Middle frontal gyrus (tissue), 1 donor: ENCODE results near the gene LMBR1.
"Not testable (repeated sequence)": the region's sequence is repeated elsewhere in the genome, so short reads cannot be mapped to it uniquely, and the experiment has no call there.

Source experiments
- DNase-seq: peaks from one replicate; pipeline ENCODE4 v3.0.0-alpha.2; 2015; ENCODE audit warnings: low spot score; ENCODE audit errors: extremely low spot score

The LMBR1 gene

DNA sequence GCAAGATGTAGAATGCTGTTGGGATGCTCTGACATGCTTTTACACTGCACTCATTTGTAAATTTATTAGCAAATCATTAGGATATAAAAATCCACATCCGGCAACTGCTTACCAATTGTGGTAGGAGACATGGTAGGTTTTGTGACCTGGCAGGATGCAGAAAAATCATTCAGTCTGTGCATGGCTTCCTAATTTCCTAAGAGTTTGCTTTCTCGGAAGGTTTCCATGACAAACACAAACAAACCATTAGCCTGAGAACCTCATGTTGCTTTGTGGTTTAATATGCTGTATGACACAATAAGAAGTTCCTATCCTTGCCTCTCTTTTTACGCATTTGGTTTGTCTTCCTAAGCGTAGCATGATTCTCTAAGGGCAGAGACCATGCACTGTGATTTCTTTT lies 14.7 kb upstream of the LMBR1 start:
- DNase-seq, result no peak

DNA sequence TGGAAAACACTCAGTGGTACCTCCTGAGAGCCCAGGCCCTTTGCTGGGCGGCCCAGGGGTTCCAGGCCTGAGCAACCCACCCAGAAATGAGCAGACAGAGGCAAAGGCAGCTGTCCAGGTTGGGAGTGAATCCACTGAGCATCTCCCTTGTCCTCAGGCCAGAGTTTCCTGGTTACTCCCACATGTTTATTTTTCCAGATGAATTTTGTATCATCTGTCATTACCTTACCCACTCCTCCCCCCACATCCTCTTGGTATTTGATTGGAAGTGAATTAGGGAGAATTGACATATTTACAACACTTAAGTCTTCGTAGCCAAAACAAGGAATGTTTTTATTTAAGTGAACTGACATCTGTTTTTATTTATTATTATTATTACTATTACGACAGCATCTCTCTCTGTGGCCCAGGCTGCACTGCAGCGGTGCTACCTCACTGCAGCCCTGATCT lies 13.2 kb upstream of the LMBR1 start:
- DNase-seq, result no peak

DNA sequence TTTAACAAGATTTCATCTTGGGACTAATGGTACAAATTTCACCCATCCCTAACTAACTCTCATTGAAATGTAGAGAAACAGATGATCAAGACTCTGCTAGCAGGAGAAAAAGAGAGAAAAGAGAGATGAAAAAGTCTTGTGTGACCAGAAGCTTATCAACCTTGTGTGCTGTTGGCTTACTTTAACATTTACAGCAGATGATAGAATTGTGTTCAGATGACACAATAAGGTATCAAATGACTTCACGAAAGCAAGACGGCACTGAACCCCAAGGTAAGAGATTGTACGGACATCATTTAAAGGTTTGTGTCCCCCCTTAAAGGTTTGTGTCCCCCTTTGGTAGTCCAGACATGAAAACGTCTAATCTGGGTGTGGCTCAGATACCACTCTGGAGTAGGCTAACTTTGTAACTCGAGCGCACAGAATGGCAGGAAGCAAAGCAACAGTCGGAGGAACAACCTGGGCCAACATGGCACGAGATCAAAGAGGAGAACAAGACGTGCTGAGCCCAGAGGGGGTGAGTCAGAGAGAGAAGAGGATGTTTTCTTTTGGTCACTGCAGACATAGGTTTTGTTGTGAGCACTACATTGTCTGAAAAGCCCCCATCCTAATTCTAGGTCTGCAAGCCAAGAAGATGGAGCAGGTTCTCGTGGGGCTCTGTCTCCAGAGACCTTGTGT lies 10.4 kb upstream of the LMBR1 start:
- DNase-seq, result no peak

DNA sequence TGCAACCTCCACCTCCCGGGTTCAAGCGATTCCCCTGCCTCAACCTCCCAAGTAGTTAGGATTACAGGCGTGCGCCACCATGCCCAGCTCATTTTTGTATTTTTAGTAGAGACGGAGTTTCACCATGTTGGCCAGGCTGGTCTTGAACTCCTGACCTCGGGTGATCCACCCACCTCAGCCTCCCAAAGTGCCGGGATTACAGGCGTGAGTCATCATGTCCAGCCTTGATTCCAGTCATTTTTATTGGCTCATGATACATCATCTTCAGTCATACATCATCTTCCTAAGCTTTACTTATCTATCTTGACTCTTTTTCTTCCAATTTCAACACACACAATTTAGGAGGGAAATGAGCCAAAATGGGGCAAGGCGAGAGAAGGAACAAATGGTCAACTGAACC lies 7.1 kb upstream of the LMBR1 start:
- not testable (repeated sequence) for DNase-seq

DNA sequence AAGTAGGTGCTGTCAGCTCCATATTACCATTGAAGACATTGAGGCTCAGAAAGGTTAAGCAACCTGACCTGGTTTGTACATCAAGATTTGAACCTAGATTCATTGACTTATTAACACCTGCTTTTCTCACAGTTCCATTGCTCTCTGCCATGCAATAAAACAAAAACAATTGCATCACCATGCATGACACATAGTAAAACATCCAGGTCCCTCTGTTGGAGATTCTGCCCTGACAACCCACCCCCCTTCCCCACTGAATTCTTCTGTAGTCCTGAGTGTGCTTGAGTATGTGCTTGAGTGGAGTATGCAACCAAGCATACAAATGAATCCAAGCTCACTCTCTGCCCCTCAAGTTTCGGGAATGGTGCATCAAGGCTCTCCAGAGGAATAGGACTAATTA lies 6.0 kb upstream of the LMBR1 start:
- DNase-seq, result no peak

DNA sequence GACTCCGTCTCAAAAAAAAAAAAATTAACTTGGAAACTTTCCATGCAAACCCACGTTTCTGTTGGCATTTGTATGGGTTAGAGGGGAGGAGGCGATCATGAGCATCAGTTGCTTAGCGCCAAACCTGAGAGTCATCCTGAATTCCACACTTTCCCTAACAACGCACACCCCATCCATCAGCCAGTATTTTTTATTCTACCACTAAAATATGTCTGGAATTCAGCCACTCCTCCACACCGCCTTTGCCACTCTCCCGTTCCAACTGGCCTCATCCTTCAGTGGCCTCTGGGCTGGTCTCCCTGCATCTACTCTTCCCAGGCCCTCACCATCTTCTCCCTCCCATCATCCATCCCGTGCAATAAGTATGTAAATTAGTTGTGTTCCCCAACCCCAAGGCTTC lies 4.7 kb upstream of the LMBR1 start:
- no peak for DNase-seq

DNA sequence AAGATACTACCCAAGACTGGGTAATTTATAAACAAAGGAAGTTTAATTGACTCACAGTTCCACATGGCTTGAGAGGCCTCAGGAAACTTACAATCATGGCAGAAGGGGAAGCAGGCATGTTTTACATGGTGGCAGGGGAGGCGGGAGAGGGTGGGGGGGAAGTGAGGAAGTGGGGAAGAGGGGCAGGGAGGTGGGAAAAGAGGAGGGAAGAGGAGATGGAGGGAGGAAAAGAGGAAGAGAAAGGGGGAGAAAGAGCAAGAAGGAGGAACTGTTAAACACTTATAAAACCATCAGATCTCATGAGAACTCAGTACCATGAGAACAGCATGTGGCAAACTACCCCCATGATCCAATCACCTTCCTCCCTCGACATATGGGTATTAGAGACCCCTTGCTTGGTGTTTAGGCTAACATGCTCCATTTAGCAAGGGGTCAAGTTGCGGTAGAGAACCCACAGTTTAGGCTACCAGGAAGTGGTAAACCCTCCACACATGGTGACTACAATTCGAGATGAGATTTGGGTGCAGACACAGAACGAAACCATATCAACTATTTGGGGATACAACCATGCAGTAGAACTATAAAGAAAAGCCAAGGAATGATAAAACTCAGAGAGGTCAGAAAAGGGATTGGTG lies 3.5 kb upstream of the LMBR1 start:
- no peak for DNase-seq

DNA sequence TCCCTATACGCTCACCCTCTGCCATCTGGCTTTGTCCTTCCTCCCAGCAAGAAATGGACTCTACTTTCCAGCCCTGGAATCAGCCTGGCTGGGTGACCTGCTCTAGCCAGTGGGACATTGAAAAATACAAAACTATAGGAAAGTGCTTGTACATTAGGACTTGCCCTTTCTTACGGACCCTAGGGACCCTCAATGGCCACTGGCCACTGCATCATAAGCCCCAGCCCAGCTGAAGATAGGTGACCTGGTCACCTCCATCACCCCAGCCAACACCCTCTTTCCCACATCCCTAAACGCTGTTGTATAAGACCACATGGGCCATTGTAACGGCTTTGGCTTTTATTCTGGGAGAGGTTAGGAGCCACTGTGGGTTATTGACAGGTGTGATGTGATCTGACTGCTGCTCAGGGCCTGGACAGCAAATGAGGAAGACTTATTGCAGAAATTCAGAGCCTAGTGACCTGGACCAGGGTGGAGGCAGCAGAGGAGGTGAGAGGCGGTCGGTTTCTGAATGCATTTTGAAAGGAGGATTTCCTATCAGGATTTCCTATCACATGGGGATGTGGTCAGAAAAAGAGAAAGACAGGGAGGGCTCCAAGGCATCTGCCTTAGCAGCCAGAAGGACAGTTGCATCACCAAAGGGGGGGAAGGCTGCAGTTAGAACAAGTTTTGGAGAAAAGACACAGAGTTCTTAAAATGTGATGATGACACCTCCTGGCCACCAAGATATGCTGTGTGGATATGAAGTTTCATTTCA lies 2.2 kb upstream of the LMBR1 start:
- no peak for DNase-seq

DNA sequence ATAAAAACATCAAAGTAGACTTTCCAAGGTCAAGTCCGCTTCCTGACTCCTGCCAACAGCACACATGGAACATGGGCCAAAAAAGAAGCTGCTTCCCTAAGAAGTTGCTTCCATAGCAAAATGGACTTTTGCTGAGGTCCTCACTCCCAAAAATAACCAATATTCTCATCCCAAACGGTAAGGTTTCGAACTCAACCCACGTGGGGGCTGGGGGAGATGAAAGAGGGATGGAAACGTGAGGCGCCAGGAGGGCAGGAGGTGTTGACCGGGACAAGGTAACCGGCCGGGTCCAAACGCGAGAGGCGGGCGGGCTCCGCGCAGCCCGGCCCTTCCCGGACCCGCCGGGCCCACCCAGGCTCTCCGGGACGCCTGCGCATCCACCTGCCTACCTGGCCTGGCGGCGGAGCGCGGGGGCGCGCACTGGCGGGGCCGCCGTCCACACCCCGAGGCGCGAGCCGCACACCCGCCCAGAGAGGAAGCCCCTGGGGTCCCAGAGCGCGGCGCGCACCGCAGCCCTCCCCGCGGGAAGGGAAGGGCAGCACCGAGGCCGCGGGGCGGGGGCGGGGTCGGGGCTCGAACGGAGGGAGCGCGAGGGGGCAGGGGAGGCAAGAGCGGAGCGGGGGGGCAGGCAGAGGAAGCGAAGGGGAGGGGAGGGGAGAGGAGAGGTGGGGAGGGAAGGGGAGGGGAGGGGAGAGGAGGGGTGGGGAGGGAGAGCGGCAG lies 742 bp downstream of the LMBR1 start:
- no peak for DNase-seq

DNA sequence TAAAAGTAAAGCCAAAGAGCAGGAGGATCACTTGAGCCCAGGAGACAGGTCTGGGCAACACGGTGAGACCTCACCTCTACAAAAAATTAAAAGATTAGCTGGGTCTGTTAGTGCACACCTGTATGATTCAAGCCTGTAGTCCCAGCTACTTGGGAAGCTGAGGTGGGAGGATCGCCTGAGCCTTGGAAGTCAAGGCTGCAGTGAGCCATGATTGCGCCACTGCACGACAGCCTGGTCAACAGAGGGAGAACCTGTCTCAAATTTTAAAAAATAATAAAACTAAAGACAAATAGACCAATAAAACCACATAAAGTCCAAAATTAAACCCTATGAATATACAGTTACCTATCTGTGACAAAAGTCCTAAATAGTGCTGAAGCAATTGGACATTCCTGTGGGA lies 3.2 kb downstream of the LMBR1 start:
- DNase-seq, result no peak

DNA sequence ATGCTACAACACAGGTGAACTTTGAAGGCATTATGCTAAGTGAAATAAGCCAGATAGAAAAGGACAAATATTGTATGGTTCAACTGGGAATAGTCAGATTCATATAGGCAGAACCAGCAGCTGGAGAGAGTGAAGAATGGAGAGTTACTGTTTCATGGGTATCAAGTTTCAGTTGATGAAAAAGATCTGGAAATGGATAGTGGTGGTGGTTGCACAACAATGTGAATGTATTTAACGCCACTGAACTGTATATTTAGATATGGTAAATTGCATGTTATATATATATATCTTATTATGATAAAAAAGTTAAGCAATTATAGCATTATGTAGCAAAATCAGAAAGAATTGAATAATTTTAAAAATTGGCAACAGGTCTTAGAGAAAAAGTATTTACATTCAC lies 3.9 kb downstream of the LMBR1 start:
- no peak for DNase-seq

DNA sequence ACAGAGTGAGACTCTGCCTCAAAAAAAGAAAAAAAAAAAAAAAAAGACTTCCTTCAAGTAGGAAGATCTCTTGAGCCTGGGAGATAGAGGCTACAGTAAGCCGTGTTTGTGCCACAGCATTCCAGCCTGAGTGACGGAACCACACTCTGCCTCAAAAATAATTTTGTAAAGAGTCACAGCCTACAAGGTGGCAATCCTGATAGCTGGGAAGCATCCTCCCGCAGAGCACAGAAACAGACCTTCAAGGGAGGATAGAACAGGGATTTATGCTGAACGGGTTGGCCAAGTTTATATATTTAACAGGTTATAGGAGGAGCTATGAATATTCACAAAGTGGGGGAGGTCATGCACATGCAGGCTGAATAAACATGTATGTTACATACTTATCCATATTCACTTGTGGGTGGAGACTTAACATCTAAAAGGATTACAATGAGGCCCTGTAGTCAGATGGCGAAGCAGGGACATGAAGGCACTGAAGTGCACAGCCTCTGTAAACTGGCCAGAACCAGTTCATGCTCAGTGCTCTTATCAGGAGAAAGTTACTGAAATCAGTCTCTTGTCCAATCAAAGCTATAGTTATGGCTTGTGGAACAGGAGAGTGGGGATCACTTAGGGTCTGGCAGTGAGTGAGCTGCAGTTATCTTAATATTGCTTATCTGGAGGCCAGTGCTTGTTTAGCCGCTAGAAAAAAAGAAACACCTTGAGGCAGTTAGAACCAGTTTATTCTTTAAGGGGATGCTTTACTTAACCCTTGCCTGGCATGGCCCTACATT lies 6.8 kb downstream of the LMBR1 start:
- DNase-seq, result no peak

DNA sequence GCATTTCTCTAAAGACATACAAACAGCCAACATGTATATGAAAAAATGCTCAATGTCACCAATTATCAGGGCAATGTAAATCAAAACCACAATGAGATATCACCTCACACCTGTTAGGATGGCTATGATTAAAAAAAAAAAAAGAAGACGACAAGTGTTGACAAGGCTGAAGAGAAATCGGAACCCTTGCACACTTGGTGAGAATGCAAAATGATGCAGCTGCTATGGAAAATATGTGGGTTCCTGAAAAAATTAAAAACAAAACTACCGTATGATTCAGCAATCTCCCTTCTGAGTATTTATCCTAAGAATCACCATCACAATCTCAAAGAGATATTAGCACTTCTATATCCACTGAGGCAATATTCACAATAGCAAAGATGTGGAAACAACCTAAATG lies 11.3 kb downstream of the LMBR1 start:
- DNase-seq, result no peak

DNA sequence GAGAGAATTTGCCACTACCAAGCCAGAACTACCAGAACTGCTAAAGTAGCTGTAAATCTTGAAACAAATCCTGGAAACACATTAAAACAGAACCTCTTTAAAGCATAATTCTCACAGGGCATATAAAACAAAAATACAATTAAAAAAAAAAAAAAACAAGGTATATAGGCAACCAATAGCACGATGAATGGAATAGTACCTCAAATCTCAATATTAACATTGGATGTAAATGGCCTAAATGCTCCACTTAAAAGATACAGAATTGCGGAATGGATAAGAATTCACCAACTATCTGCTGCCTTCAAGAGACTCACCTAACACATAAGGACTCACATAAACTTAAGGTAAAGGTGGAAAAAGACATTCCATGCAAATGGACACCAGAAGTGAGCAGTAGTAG lies 17.2 kb downstream of the LMBR1 start:
- no peak for DNase-seq

DNA sequence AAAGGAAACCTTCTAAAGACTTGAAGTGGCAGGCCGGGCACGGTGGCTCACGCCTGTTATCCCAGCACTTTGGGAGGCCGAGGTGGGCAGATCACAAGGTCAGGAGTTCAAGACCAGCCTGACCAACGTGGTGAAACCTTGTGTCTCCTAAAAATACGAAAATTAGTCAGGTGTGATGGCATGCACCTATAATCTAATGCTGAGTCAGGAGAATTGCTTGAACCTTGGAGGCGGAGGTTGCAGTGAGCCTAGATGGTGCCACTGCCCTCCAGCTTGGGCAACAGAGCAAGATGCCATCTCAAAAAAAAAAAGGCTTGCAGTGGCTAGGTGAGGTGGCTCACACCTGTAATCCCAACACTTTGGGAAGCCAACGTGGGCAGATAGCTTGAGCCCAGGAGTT lies 24.6 kb downstream of the LMBR1 start:
- not testable (repeated sequence) for DNase-seq

DNA sequence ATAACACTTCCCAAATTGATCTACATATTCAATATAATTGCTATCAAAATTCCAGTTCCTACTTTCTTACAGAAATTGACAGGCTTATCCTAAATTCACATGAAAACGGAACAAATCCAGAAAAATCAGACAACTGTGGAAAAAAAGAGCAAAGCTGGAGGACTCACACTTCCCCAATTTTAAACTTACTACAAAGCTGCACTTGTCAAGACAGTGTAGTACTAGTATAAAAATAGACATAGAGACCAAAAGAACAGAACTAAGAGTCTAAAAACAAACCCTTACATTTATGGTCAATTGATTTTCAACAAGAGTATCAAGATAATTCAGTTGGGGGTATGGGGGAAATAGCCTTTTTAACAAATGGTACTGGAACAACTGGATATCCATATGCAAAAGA lies 27.5 kb downstream of the LMBR1 start:
- no peak for DNase-seq

DNA sequence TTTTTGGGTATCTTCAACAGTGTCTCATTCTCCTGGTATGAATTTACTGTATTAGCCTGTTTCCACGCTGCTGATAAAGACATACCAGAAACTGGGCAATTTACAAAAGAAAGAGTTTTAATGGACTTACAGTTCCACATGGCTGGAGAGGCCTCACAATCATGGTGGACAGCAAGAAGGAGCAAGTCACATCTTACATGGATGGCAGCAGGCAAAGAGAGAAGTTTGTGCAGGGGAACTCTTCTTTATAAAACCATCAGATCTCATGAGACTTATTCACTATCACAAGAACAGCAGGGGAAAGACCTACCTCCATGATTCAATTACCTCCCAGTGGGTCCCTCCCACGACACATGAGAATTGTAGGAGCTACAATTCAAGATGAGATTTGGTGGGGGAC lies 31.0 kb downstream of the LMBR1 start:
- DNase-seq, result not testable (repeated sequence)

DNA sequence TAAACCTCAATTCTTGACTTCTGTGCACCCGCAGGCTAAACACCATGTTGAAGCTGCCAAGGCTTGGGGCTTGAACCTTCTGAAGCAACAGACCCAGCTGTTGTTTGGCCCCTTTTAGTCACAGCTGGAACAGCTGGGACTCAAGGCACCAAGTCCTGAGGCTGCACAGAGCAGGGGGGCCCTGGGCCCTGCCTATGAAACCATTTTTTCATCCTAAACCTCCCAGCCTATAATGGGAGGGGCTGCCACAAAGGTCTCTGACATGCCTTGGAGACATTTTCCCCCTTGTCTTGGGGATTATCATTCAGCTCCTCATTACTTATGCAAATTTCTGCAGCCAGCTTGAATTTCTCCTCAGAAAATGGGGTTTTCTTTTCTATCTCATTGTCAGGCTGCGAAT lies 31.8 kb downstream of the LMBR1 start:
- DNase-seq, result no peak

DNA sequence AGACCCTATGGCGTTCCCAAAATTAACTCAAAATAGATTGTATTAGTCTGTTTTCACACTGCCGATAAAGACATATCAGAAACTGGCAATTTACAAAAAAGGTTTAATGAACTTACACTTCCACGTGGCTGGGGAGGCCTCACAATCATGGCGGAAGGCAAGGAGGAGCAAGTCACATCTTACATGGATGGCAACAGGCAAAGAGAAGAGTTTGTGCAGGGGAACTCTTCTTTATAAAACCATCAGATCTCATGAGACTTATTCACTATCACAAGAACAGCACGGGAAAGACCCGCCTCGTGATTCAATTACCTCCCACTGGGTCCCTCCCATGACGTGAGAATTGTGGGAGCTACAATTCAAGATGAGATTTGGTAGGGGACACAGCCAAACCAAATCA lies 32.9 kb downstream of the LMBR1 start:
- DNase-seq, result not testable (repeated sequence)

DNA sequence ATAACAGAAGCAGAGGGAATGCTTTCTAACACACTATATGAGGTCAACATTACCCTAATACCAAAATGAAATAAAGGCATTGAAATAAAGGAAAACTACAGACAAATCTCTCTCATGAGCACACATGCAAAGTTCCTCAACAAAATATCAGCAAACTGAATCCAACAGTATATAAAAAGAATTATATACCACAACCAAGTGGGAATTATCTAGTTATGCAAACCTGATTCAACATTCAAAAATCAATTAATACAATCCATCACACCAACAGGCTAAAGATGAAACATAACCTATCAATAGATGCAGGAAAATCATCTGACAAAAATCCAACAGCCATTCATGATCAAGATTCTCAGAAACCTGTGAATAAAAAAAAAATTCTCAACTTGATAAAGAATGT lies 34.5 kb downstream of the LMBR1 start:
- no peak for DNase-seq

DNA sequence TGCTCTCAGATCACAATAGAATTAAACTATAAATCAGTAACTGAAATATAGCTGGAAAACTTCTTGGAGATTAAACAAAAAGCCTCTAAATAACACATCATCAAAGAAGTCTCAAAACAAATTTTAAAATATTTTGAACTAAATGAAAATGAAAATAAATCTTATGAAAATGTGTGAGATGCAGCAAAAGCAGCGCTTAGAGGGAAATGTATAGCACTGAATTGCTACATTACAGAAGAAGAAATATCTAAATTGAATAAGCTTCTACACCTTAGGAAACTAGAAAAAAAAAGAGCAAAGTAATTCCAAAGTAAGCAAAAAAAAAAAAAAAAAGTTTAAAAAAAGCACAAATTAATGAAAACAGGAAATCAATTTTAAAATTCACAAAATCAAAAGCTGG lies 35.2 kb downstream of the LMBR1 start:
- no peak for DNase-seq
